Measurements from ENCODE around the gene PRKCE. TPM values are rescaled to one million over a fixed set of nuclear protein-coding genes. Genes with fewer than 3 reads are reported as not detected.

PRKCE gene
- total and polyA plus RNA-seq, 2 donors (not counting 3 experiments of a cell fraction or from before 2014, with no cell fraction given): 27.9 to 33.9 TPM

DNA sequence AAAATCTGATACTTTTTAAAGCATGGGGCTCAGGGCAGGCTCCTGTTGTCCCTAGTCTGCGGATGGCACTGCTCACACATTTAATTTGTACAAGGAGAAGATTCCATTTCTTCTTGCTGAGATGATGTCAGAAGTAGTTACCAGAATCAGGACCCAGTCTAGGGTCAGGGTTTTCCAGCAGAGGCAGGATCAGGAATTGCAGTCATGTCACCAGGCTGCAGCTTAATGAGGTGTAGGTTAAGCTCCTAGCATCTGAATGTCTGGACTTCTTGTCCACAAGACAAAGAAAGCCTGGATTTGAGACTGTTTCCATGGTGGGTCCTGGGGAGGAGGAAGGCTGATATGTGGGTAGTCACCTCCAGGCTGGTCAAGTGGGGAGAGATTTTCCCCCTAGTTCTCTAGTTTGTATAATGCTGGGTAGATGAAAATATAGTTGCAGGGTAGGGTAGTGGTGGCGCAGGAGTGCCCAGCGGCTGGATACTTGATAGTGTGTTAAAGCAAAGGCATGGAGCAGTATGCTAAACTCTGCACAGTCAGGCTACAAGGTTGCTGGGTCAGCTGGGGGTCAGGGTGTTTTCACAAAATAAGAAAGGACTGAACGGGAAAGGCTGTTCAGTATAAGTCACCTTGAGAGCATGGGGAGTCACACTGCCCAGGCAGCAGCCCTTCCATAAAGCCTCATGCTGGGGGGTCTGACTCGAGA lies 148.4 kb downstream of the PRKCE start:
- Histone ChIP-seq H3K9ac (replicated peaks; ENCODE audit: extremely low read depth, insufficient read depth, low read length) (no peak overlapping the region), H3K27me3 (ENCODE audit: control insufficient read depth in 2 of 2, insufficient read depth in 2 of 2, low read length in 2 of 2) (no peaks in the 10 kb centered on the region), H3K36me3 (ENCODE audit: control insufficient read depth in 2 of 2, extremely low read depth in 1 of 2, insufficient read depth in 2 of 2, low read length in 2 of 2) (no peaks in the 10 kb centered on the region), H3K27ac (ENCODE audit: insufficient read depth, low read depth, low read length) (no peak overlapping the region), H3K9me3 (replicated peaks; ENCODE audit: control insufficient read depth, insufficient read depth, low read length) (no peaks in the 10 kb centered on the region), H2AFZ (ENCODE audit: low read depth, low read length) (no peak overlapping the region), H3K9me1 (replicated peaks; ENCODE audit: control insufficient read depth, extremely low read depth, insufficient read depth, low read length) (no peaks in the 10 kb centered on the region), H3K79me2 (ENCODE audit: control insufficient read depth, insufficient read depth, low read length) (no peaks in the 10 kb centered on the region), H3K4me1 (ENCODE audit: control insufficient read depth, extremely low read depth, insufficient read depth, low read length) (peaks cover 2% of the 10 kb centered on the region), H3K4me2 (ENCODE audit: insufficient read depth, low read length) (no peak overlapping the region), H4K20me1 (replicated peaks; ENCODE audit: control insufficient read depth, extremely low read depth, insufficient read depth, low read length) (no peaks in the 10 kb centered on the region), H3K4me3 (replicated peaks in 1 of 3; ENCODE audit: insufficient read depth in 1 of 3, low read depth in 1 of 3, low read length in 3 of 3) (no peak overlapping the region)
- CTCF ChIA-PET: interaction anchor here (4.5 kb wide), 1 partner anchor 21 kb away, joined by 18 read pairs; no protein-coding TSS in a partner anchor
- FAIRE-seq (no peak), DNase-seq (ENCODE audit: low read depth, low spot score) (no peak)
- TF ChIP-seq EZH2 (IDR thresholded peaks at IDR 0.05; ENCODE audit: borderline replicate concordance, low read depth, low read length, severe bottlenecking) (no peak), JUN (IDR thresholded peaks at IDR 0.05; ENCODE audit: borderline replicate concordance, insufficient read depth, insufficient read length, low read depth) (no peak), MYC (IDR thresholded peaks at IDR 0.05; ENCODE audit: low read depth, low read length) (no peak), FOS (IDR thresholded peaks at IDR 0.05; ENCODE audit: borderline replicate concordance, insufficient read depth, low read length) (no peak), POLR2AphosphoS5 (IDR thresholded peaks at IDR 0.05; ENCODE audit: insufficient read depth, low read depth, low read length) (no peak), GATA2 (IDR thresholded peaks at IDR 0.05; ENCODE audit: insufficient read depth, insufficient read length, low read depth, low read length) (no peak), POLR2A (IDR thresholded peaks at IDR 0.05; ENCODE audit: low read depth, low read length) (no peak)
- TF ChIP-seq, protein P1, sequence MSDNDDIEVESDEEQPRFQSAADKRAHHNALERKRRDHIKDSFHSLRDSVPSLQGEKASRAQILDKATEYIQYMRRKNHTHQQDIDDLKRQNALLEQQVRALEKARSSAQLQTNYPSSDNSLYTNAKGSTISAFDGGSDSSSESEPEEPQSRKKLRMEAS (IDR thresholded peaks at IDR 0.05; ENCODE audit: insufficient read depth, insufficient read length): no peak
- TF ChIP-seq, protein P2, sequence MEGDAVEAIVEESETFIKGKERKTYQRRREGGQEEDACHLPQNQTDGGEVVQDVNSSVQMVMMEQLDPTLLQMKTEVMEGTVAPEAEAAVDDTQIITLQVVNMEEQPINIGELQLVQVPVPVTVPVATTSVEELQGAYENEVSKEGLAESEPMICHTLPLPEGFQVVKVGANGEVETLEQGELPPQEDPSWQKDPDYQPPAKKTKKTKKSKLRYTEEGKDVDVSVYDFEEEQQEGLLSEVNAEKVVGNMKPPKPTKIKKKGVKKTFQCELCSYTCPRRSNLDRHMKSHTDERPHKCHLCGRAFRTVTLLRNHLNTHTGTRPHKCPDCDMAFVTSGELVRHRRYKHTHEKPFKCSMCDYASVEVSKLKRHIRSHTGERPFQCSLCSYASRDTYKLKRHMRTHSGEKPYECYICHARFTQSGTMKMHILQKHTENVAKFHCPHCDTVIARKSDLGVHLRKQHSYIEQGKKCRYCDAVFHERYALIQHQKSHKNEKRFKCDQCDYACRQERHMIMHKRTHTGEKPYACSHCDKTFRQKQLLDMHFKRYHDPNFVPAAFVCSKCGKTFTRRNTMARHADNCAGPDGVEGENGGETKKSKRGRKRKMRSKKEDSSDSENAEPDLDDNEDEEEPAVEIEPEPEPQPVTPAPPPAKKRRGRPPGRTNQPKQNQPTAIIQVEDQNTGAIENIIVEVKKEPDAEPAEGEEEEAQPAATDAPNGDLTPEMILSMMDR (IDR thresholded peaks at IDR 0.05; ENCODE audit: extremely low read depth in 1 of 2, insufficient read depth in 1 of 2, low read depth in 1 of 2, low read length in 2 of 2): no peak
- POLR2A ChIA-PET: no interaction called here
- BruUV-seq (replicated peaks): no TSS peak
- intact Hi-C loops (cut with micrococcal nuclease): no loop called here
- dilution Hi-C loops (cut with MboI; ENCODE audit: extremely low pct_ligation_motif_present, low sequenced_read_pairs): no loop called here
